Measurements from ENCODE around the gene USP9X. TPM values are rescaled to one million over a fixed set of nuclear protein-coding genes. Genes with fewer than 3 reads are reported as not detected.
"Not testable (repeated sequence)": the region's sequence is repeated elsewhere in the genome, so short reads cannot be mapped to it uniquely, and the experiment has no call there.

The USP9X gene
- total RNA-seq, 1 donor from 2014 or later: 80.9 TPM

DNA sequence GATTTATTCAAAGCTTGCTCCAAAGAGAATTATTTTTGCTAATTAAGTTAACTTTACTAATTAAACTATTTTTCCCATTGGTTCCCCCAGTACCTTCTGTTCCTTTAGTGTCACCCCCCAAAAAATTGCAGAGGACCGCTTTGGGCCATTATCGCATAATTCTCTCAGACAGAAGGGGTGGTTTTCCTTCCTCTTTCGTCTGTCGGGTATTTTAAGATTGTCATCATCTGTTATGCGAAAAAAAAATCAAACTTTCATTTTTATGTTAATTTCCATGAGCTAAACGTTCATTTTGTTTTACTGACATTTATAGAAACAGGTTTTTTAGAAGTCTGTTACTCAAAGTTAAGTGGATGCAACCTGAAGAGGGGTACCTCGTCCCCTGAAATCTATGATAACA lies 172.6 kb downstream of the USP9X start:
- no peak for DNase-seq (ENCODE audit: low spot score)
- intact Hi-C loops (cut with DNase I): loop anchor here (10.0 kb wide), 1 partner anchor 613 kb away; the partner anchor contains the start of gene CXorf38

DNA sequence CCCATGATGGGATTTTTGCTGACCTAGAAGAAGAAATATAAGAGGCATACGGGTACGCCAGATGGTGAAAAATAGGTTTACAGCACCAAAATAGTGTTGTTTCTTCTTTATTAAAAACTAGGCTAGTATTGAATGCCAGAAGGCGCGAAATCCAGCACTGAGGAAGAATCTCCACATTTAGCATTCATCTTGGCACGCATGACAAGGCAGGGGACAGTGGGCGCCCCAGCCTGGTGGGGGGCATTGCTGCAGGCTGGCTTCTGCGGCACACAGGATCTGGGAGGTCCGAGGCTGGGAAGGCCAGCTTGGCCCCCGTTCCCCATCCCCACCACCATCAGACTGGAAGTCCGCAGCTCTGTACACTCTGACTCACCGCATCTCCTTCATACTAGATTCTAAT lies 173.0 kb downstream of the USP9X start:
- DNase-seq (ENCODE audit: low spot score): no peak
- intact Hi-C loops (cut with DNase I): loop anchor here (10.0 kb wide), 1 partner anchor 613 kb away; the partner anchor contains the start of gene CXorf38

DNA sequence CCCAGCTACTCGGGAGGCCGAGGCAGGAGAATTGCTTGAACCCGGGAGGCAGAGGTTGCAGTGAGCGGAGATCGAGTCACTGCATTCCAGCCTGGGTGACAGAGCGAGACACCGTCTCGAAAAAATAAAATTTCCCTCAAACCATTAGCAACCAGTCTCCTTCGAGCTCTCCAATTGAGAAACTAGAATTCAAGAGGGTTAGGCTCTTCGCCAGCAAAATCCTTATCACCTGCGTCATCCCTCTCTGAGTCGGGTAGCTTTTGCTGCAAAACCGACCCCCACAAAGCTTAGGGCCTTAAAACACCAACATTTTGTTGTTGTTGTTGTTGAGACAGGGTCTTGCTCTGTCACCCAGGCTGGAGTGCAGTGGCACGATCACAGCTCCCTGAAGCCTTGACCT lies 173.6 kb downstream of the USP9X start:
- intact Hi-C loops (cut with DNase I): loop anchor here (10.0 kb wide), 1 partner anchor 614 kb away; the partner anchor contains the start of gene CXorf38
- DNase-seq (ENCODE audit: low spot score): no peak

DNA sequence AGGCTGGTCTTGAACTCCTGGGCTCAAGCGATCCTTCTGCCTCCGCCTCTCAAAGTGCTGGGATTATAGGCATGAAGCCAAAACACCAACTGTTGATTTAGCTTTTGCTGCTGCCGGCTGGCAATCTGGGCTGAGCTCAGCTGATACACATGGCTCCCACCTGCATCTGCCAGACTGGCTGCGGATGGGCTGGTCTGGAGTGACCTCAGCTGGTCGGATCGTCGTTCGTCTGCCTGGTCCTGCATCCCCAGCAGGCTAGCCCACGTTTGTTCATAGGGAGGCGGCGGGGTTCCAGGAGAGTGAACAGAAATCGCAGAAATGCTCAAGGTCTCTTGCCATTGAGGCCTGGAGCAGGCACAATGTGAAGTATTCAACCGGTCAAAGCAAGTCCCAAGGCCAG lies 174.3 kb downstream of the USP9X start:
- no peak for DNase-seq (ENCODE audit: low spot score)
- intact Hi-C loops (cut with DNase I): loop anchor here (10.0 kb wide), 1 partner anchor 615 kb away; the partner anchor contains the start of gene CXorf38

DNA sequence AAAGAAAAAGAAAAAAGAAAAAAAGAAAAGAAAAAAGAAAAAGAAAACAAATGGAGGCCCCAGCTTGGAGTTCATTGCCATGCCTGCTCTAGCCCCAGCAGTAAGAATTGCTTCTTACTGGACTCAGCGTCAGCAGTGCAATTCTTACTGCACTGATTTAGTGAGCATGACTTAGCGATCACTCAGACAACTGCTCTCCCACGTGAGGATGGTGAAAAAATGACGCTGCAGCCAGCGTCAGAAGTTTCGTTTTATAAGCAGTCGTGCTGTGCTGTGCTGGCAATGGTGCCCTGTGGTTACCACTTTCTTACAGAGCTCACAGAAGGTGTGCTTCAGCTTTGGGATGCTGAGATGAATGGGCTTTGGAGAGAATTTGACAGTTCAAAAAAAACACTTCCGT lies 180.4 kb downstream of the USP9X start:
- intact Hi-C loops (cut with DNase I): no loop called here
- DNase-seq (ENCODE audit: low spot score): no peak

DNA sequence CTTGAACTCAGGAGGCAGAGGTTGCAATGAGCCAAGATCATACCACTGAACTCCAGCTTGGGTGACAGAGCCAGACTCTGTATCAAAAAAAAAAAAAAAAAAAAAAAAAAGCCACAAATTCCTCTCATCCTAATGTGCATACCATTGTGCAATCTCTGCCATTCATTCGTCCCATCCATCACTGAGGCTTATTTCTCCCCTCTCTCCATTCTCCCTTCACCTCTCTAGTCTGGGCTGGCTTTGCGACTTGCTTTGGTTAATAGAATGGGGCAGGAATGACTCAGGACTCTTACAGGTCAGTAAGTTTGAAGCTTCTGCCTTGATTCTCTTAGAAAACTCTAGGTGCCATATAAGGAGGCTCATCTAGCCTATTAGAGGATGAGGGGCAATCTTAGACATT lies 188.4 kb downstream of the USP9X start:
- intact Hi-C loops (cut with DNase I): no loop called here
- DNase-seq (ENCODE audit: low spot score): no peak

DNA sequence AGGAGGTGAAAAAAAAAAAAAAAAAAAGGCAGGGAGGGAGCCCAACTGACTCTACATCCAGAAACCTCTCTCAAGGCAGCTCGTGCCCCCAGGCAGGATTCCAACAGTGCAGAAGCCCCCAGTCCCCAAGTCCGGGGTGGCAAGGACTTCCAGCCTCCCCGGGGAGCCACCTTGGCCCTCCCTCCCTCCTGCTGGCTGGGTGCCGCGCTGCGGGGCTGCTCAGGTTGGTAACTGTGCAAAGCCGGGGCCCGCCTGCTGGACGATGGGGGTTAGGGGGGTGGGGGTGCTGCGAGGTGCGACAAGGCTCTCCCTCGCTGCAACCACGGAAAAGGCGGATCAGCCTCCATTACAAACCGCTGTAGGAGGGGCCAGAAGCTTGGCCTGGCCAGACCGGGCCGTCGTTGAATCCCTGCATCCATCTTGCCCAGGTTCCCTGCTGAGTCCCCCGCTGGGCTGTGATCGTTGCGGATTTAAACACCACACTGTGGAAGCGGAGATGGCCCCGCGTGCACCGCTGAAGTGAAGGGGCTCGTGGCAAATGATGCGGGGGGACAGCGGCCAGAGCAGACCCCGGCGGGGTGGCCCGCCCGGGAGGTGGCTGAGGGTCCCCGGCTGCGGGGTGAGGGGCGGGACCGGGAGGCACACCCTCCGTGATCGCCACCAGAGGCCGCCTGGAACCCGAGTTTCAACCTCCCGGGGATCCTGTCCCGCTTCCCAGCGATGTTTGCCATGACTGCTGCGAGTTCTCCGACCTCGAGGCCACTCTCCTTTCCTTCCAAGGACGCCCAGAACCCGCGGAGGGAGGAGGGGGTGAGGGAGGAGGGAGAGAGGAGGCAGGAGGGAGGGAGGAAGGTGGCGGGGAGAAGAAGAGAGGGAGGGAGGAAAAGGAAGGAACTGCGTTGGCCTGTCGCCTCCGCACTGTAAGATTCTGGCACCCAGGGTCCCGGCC lies 190.7 kb downstream of the USP9X start:
- peak; percentile 77 for DNase-seq (ENCODE audit: low spot score)
- intact Hi-C loops (cut with DNase I): no loop called here

DNA sequence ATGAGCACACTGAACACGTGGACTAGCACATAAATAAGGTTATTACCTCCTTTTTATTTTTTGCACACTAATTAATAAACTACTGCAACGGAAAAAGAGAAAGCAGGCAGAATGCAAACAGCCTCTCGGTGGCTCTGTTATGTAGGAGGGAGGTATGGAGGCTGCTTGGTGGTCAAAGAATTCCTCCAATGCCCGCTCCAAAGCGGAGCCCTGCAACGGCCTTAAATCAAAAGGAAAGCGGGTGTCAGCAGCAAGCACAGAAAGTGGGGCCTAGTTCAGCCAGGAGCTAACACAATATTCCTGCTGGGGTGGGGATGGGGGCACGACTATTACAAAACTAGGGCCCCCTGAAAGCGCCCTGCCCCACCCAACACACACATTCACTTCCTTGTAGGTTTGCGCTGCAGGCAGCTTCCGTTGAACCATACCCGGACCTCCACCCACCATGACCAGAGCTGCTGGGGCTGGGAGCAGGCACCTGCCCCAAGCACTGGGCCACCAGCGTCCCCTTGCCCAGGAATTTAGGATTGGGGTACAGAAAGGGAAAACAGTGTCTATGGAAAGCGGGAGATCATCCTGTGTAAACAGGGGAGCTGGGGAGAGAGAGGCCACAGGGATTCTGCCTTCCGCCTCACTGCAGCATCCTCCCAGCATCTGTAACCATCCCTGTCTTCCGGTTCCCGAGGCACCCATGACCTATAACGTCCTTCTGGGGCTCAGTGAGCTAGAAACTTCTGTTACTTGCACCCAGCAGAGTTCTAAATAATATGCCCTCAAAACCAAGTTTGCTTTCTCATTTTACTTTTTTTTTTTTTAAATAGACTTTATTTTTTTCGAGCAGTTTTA lies 191.6 kb downstream of the USP9X start:
- intact Hi-C loops (cut with DNase I): no loop called here
- DNase-seq (ENCODE audit: low spot score): no peak

DNA sequence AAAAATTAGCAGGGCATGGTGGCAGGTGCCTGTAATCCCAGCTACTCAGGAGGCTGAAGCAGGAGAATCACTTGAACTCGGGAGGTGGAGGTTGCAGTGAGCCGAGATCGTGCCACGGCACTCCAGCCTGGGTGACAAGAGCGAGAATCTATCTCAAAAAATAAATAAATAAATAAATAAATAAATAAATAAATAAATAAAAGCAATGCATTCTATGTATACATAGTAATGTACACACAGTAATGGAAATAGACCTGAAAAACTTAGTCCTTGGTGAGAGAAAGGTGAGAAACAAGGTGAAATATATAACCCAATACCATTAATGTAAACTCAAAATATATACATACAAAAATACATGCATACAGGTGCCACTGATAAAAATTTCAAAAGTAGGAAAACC lies 197.1 kb downstream of the USP9X start:
- intact Hi-C loops (cut with DNase I); DNase-seq (ENCODE audit: low spot score): not testable (repeated sequence)

DNA sequence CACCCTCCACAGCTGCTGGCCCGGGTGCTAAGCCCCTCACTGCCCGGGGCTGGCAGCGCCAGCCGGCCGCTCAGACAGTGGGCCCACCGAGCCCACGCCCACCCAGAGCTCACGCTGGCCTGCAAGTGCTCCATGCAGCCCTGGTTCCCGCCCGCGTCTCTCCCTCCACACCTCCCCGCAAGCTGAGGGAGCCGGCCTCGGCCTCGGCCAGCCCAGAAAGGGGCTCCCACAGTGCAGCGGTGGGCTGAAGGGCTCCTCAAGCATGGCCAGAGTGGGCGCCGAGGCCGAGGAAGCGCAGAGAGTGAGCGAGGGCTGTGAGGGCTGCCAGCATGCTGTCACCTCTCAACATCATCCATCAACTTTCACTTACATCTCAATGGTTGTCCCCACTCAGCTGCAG lies 200.7 kb downstream of the USP9X start:
- intact Hi-C loops (cut with DNase I); DNase-seq (ENCODE audit: low spot score): not testable (repeated sequence)

Other genes starting within 250 kb of the USP9X start
- 214 TPM for gene DDX3X, start 248.7 kb downstream of the USP9X start, total RNA-seq